ENCODE data around the gene SP140. TPM values are rescaled to one million over a fixed set of nuclear protein-coding genes. Genes with fewer than 3 reads are reported as not detected.

The SP140 gene
- total RNA-seq, 4 donors from 2014 or later: 1.3 to 2.4 (median 1.4) TPM; not detected in 1

- 87 to 91% methylated on average over 2 of the region's 2 CpGs for WGBS, 2 donors
- no peak for TF ChIP-seq POLR2A (IDR thresholded peaks at IDR 0.05)
- TF ChIP-seq CTCF (IDR thresholded peaks at IDR 0.05): no peak
- intact Hi-C loops (cut with DNase I; ENCODE audit: low total_unique reads): no loop called here
- no peak overlapping the region for H3K4me3 ChIP-seq (ENCODE audit: low read depth, poor library complexity, severe bottlenecking)
- no peak for DNase-seq (ENCODE audit: low spot score in 2 of 2)
Measured at GRCh38 chr2:230244211-230244610, 18.7 kb downstream of the SP140 start.

GRCh38 chr2:230246206-230246605 lies 20.7 kb downstream of the SP140 start:
- no peak overlapping the region for H3K4me3 ChIP-seq (ENCODE audit: low read depth, poor library complexity, severe bottlenecking)
- intact Hi-C loops (cut with DNase I; ENCODE audit: low total_unique reads): no loop called here
- 65 to 66% methylated on average over 3 of the region's 3 CpGs for WGBS, 2 donors
- no peak for DNase-seq (ENCODE audit: low spot score in 2 of 2)
- TF ChIP-seq POLR2A (IDR thresholded peaks at IDR 0.05) (no peak), CTCF (IDR thresholded peaks at IDR 0.05) (no peak)

GRCh38 chr2:230250231-230250630 lies 24.7 kb downstream of the SP140 start:
- H3K4me3 ChIP-seq (ENCODE audit: low read depth, poor library complexity, severe bottlenecking): no peak overlapping the region
- 98% methylated on average over 2 of the region's 2 CpGs for WGBS, 2 donors
- TF ChIP-seq POLR2A (IDR thresholded peaks at IDR 0.05) (no peak), CTCF (IDR thresholded peaks at IDR 0.05) (no peak)
- DNase-seq (ENCODE audit: low spot score in 2 of 2): no peak
- intact Hi-C loops (cut with DNase I; ENCODE audit: low total_unique reads): no loop called here

- 74 to 84% methylated on average over 4 of the region's 4 CpGs for WGBS, 2 donors
Measured at GRCh38 chr2:230254152-230254881, 28.8 kb downstream of the SP140 start.

GRCh38 chr2:230256733-230257332 lies 31.3 kb downstream of the SP140 start:
- TF ChIP-seq POLR2A (IDR thresholded peaks at IDR 0.05) (no peak), CTCF (IDR thresholded peaks at IDR 0.05) (no peak)
- 76 to 81% methylated on average over 3 of the region's 3 CpGs for WGBS, 2 donors
- no peak for DNase-seq (ENCODE audit: low spot score in 2 of 2)
- no peak overlapping the region for H3K4me3 ChIP-seq (ENCODE audit: low read depth, poor library complexity, severe bottlenecking)
- intact Hi-C loops (cut with DNase I; ENCODE audit: low total_unique reads): no loop called here

More at GRCh38 chr2:230254152-230254881, 28.8 kb downstream of the SP140 start:
- no peak for TF ChIP-seq CTCF (IDR thresholded peaks at IDR 0.05)
- no peak for TF ChIP-seq POLR2A (IDR thresholded peaks at IDR 0.05)
- DNase-seq (ENCODE audit: low spot score in 2 of 2): no peak
- intact Hi-C loops (cut with DNase I; ENCODE audit: low total_unique reads): no loop called here
- H3K4me3 ChIP-seq (ENCODE audit: low read depth, poor library complexity, severe bottlenecking): no peak overlapping the region
